ENCODE results near the gene KDM4B. TPM values are rescaled to one million over a fixed set of nuclear protein-coding genes. Genes with fewer than 3 reads are reported as not detected.
A peak's percentile ranks its signal among the peaks of the same experiment; 100 is the strongest.
"Not testable (repeated sequence)": the region's sequence is repeated elsewhere in the genome, so short reads cannot be mapped to it uniquely, and the experiment has no call there.

Gene KDM4B
- 38.1 TPM for total RNA-seq

GRCh38 chr19:4968462-4969291 lies at the start of gene KDM4B:
KDM4B (plus strand) TSS chr19:4969113; CDS start chr19:5032891, 63,778 bp downstream.
- peak; percentile 100 for DNase-seq (ENCODE audit: low spot score)
- ATAC-seq: peak; percentile 84

- ATAC-seq (no peak), DNase-seq (ENCODE audit: low spot score) (no peak)
These were observed 46.2 kb upstream of the KDM4B start for GRCh38 chr19:4922530-4923275.

GRCh38 chr19:4923276-4923747 lies 45.6 kb upstream of the KDM4B start:
- DNase-seq (ENCODE audit: low spot score): no peak
- no peak for ATAC-seq

GRCh38 chr19:4929186-4929585 lies 39.7 kb upstream of the KDM4B start:
- ATAC-seq (no peak), DNase-seq (ENCODE audit: low spot score) (no peak)

GRCh38 chr19:4930664-4931063 lies 38.2 kb upstream of the KDM4B start:
- ATAC-seq (no peak), DNase-seq (ENCODE audit: low spot score) (no peak)

GRCh38 chr19:4932711-4933110 lies 36.2 kb upstream of the KDM4B start:
- DNase-seq (ENCODE audit: low spot score): no peak
- ATAC-seq: no peak

GRCh38 chr19:4933528-4933927 lies 35.4 kb upstream of the KDM4B start:
- ATAC-seq (no peak), DNase-seq (ENCODE audit: low spot score) (no peak)

- DNase-seq (ENCODE audit: low spot score): no peak
These were observed 33.5 kb upstream of the KDM4B start for GRCh38 chr19:4935444-4935843.

GRCh38 chr19:4937060-4937459 lies 31.9 kb upstream of the KDM4B start:
- no peak for ATAC-seq

More at GRCh38 chr19:4935444-4935843, 33.5 kb upstream of the KDM4B start:
- ATAC-seq: no peak

GRCh38 chr19:4938461-4938860 lies 30.5 kb upstream of the KDM4B start:
- ATAC-seq; DNase-seq (ENCODE audit: low spot score): not testable (repeated sequence)

More at GRCh38 chr19:4937060-4937459, 31.9 kb upstream of the KDM4B start:
- no peak for DNase-seq (ENCODE audit: low spot score)

- ATAC-seq: peak; percentile 30
- DNase-seq (ENCODE audit: low spot score): no peak
These were observed 29.4 kb upstream of the KDM4B start for GRCh38 chr19:4939466-4939865.

- not testable (repeated sequence) for DNase-seq (ENCODE audit: low spot score); ATAC-seq
These were observed 27.2 kb upstream of the KDM4B start for GRCh38 chr19:4941638-4942169.

GRCh38 chr19:4950650-4951049 lies 18.3 kb upstream of the KDM4B start:
- not testable (repeated sequence) for ATAC-seq; DNase-seq (ENCODE audit: low spot score)

- no peak for ATAC-seq
- no peak for DNase-seq (ENCODE audit: low spot score)
These were observed 17.3 kb upstream of the KDM4B start for GRCh38 chr19:4951656-4952055.

- no peak for DNase-seq (ENCODE audit: low spot score)
These were observed 16.0 kb upstream of the KDM4B start for GRCh38 chr19:4952945-4953344.

GRCh38 chr19:4954320-4955149 lies 14.4 kb upstream of the KDM4B start:
- not testable (repeated sequence) for ATAC-seq; DNase-seq (ENCODE audit: low spot score)

More at GRCh38 chr19:4952945-4953344, 16.0 kb upstream of the KDM4B start:
- no peak for ATAC-seq

- DNase-seq (ENCODE audit: low spot score) (no peak), ATAC-seq (no peak)
These were observed 13.6 kb upstream of the KDM4B start for GRCh38 chr19:4955274-4955673.

GRCh38 chr19:4957981-4958380 lies 10.9 kb upstream of the KDM4B start:
- no peak for ATAC-seq
- DNase-seq (ENCODE audit: low spot score): no peak

GRCh38 chr19:4962085-4962619 lies 6.8 kb upstream of the KDM4B start:
- DNase-seq (ENCODE audit: low spot score): no peak
- ATAC-seq: no peak

GRCh38 chr19:4965061-4965460 lies 3.9 kb upstream of the KDM4B start:
- DNase-seq (ENCODE audit: low spot score) (no peak), ATAC-seq (no peak)

Measured in left lobe of liver (tissue), 2 donors.